Measurements from ENCODE around the gene EFCAB11.

- TF ChIP-seq EZH2phosphoT487 (IDR thresholded peaks at IDR 0.05; ENCODE audit: borderline replicate concordance) = no peak
- TF ChIP-seq ELF1 (IDR thresholded peaks at IDR 0.05; ENCODE audit: borderline replicate concordance, low read depth) = no peak
- TF ChIP-seq CTCF (IDR thresholded peaks at IDR 0.05 in 2 of 3, conservative IDR thresholded peaks at IDR 0.05 in 1 of 3; ENCODE audit: borderline replicate concordance in 1 of 3, insufficient read depth in 1 of 3, low read depth in 2 of 3, low read length in 2 of 3) = peak in 1 of 3 experiments; percentile 13; a peak in 1 of 6 replicates
- no peak for TF ChIP-seq POLR2A (IDR thresholded peaks at IDR 0.05; ENCODE audit: borderline replicate concordance, extremely low read depth, insufficient read depth, insufficient read length)
- TF ChIP-seq SP1 (IDR thresholded peaks at IDR 0.05; ENCODE audit: low read depth) = no peak
Observed at GRCh38 chr14:89936654-89937185, 17.8 kb downstream of the EFCAB11 start.
